Coronary artery (tissue), 2 donors: ENCODE measurements around the gene DIRAS1.

Source experiments
- DNase-seq: peaks from one replicate; pipeline ENCODE4 v3.0.0-alpha.2; 2017; ENCODE audit warnings: low spot score
- H3K27ac ChIP-seq, 2 donors: fragments of 200-600 bp; sonication (generic); one replicate each; pipeline ENCODE4 v1.5.1; 2016 to 2019
- H3K4me3 ChIP-seq: fragments of 200-600 bp; sonication (generic); 2 replicates; pipeline ENCODE4 v1.5.1; 2016; ENCODE audit warnings: mild to moderate bottlenecking, moderate library complexity
- TF ChIP-seq, protein P1 (sequence below): fragments of 200-600 bp; sonication (generic); IDR thresholded peaks from one replicate; pipeline ENCODE4 v1.5.1; 2019; ENCODE audit warnings: antibody characterized with exemption

The DIRAS1 gene

DNA sequence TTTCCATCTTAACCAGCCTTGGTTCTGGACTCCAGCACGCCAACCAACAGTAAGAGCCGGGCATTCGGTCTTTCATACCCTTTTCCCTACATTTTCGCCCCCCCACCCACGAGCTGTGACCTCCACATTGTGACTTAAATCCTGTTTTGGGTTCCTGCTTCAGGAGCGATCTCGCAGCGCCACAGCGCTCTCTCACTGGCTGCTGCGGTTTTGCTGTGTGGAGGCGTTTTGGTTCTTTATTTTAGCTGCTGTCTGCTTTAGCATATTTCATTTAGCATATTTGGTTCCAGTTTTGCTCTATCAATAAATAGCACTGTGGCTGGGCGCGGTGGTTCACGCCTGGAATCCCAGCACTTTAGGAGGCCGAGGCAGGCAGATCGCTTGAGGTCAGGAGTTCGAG lies 38.2 kb upstream of the DIRAS1 start:
- Histone ChIP-seq H3K4me3 (no peak overlapping the region), H3K27ac (no peak overlapping the region)
- no peak for DNase-seq
- TF ChIP-seq, protein P1, sequence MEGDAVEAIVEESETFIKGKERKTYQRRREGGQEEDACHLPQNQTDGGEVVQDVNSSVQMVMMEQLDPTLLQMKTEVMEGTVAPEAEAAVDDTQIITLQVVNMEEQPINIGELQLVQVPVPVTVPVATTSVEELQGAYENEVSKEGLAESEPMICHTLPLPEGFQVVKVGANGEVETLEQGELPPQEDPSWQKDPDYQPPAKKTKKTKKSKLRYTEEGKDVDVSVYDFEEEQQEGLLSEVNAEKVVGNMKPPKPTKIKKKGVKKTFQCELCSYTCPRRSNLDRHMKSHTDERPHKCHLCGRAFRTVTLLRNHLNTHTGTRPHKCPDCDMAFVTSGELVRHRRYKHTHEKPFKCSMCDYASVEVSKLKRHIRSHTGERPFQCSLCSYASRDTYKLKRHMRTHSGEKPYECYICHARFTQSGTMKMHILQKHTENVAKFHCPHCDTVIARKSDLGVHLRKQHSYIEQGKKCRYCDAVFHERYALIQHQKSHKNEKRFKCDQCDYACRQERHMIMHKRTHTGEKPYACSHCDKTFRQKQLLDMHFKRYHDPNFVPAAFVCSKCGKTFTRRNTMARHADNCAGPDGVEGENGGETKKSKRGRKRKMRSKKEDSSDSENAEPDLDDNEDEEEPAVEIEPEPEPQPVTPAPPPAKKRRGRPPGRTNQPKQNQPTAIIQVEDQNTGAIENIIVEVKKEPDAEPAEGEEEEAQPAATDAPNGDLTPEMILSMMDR, result no peak

DNA sequence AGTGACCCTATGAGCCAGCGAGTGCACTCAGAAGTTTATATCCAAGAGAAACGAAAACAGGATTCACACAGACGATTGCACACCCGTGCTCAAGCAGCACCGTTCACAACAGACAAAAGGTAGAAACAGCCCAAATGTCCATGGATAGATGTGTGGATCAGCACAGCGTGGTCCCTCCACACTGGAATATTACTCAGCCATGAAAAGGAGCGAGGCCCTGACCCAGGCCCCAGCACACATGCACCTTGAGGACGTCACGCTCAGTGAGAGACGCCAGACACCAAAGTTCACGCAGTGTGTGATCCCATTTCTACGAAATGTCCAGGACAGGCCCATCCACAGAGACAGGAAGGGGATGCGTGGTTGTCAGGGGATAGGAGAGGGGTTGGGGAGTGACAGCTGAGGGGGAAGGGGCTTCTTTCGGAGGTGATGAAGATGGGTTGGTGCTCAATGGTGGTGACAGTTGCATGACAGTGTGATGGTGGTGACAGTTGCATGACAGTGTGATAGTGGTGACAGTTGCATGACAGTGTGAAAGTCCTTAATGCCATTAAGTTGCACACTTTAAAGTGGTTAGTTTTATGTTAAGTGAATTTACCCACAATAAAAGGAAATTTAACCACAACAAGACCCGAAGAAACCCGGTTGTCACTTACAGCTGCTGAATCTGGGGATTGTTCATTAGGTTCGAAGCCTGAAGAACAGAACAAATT lies 37.6 kb upstream of the DIRAS1 start:
- no peak overlapping the region for H3K4me3 ChIP-seq
- DNase-seq, result no peak
- no peak overlapping the region for H3K27ac ChIP-seq
- TF ChIP-seq, protein P1, result no peak

DNA sequence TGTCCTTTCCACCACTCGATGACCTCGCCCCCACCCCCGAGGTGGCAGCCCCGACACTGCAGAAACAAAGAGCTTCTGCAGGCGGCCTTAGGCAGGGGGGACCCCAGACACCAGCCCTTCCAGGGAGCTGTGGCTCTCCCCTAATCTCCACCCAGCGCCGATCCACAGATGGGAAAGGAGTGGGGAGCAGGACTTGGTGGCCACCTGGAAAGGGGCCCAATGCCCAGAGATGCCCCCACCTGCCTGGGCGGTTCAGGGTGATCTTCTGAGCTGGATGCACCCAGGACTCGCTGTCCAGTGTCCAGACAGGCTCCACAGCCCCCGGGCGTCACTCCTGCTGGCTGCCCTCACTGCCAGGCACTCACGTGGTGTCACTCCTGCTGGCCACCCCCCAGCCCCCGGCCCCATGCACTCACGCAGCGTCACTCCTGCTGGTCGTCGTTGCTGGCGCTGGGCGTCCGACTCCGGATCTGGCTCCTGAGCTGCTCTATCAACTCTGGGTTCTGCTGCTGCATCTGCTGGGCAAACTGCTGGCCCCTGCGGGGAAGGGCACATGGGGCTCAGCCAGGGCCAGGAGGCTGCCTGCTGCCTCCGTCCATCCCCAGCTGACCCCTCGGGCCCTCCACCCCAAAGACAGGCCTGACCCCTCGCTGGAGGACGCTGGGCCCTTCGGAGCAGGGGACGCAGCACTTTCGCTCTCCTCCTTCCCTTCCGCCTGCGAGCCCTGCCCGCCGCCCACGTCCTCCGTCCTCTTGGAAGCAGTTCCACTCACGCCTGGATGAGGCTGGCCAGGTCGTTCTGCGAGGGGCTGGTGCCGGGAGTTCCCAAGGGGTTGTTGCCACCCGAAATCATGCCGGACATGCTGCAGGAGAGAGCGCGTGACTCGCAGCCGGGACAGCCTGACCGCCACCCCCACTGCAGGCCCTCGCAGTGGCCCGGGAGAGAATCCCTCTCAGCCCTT lies 36.0 kb upstream of the DIRAS1 start:
- no peak for DNase-seq
- TF ChIP-seq, protein P1, result no peak
- H3K27ac ChIP-seq, result no peak overlapping the region
- no peak overlapping the region for H3K4me3 ChIP-seq

DNA sequence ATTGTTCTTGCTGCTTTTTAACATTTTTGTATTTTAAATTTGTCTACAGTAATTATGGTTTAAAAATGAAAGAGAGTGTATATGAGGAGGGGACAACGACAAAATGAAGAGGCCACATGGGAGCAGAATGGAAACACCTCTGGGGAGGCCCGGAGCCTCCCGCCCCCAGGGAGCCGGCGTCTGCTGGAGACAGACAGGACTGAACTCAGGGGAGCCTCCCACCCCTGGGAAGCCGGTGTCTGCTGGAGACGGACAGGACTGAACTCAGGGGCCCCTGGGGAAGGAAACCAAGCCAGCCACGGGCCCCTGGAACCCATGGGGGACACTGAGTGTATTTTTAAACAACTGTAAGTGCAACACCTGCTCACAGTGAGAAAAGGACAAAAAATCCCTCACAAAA lies 35.3 kb upstream of the DIRAS1 start:
- DNase-seq, result no peak
- Histone ChIP-seq H3K27ac (no peak overlapping the region), H3K4me3 (no peak overlapping the region)
- TF ChIP-seq, protein P1, result no peak

DNA sequence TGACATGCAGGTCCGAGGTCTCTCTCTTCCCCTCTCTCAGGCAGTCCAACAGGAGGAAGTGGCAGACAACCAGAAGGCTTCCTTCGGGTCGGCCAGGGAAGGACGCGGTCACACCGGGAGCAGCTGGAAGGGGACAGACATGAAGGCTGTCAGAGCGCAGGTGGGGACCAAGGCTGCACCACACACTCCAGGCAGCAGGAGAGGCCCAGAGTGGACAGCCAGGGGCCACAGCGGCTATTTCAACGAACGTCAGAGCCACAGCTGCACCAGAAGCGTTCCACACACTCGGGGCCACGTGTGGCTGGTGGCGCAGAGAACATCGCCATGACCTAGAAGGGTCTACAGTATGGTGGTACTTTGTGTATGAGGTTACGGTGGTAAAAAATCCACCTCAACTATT lies 34.6 kb upstream of the DIRAS1 start:
- H3K4me3 ChIP-seq, result no peak overlapping the region
- no peak for DNase-seq
- H3K27ac ChIP-seq, result no peak overlapping the region
- TF ChIP-seq, protein P1, result no peak

DNA sequence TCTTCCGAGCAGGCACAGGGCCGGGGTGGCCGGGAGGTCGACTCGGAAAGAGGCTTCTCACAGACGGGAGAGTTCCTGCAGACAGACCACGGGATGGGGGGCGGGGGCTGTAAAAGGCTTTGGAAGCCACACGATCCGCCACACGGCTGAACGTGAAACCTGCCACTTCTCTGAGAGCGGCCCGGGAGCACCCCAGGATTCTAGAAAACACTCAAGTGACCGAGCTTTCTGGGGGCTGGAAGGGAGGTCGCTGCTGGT lies 34.2 kb upstream of the DIRAS1 start:
- DNase-seq, result no peak
- H3K27ac ChIP-seq, result no peak overlapping the region
- no peak overlapping the region for H3K4me3 ChIP-seq
- TF ChIP-seq, protein P1, result no peak
